NT2/D1 (cell line): ENCODE data around the gene ZBTB39.
A peak's percentile ranks its signal among the peaks of the same experiment; 100 is the strongest.

Experiments
- DNase-seq: peaks from one replicate; pipeline ENCODE4 v3.0.0-alpha.2; 2011; ENCODE audit warnings: low read depth, low spot score
- H3K27me3 ChIP-seq: 2 replicates; pipeline ENCODE4 v1.6.0; 2011; ENCODE audit warnings: mild to moderate bottlenecking; ENCODE audit not compliant: insufficient read length, insufficient read depth
- H3K36me3 ChIP-seq: 2 replicates; pipeline ENCODE4 v1.6.1; 2011; ENCODE audit warnings: mild to moderate bottlenecking, low read length, mixed read lengths; ENCODE audit not compliant: insufficient read depth, insufficient read length
- H3K4me1 ChIP-seq: 2 replicates; pipeline ENCODE4 v1.5.1; 2011; ENCODE audit not compliant: insufficient read depth, insufficient read length
- H3K4me3 ChIP-seq: 2 replicates; pipeline ENCODE4 v1.5.1; 2011; ENCODE audit warnings: low read depth; ENCODE audit not compliant: insufficient read length
- H3K9ac ChIP-seq: 2 replicates; pipeline ENCODE4 v1.6.0; 2011; ENCODE audit warnings: low read depth; ENCODE audit not compliant: insufficient read length
- H3K9me3 ChIP-seq: 2 replicates; pipeline ENCODE4 v1.5.1; 2011; ENCODE audit warnings: mild to moderate bottlenecking, low read length; ENCODE audit not compliant: insufficient read depth
- SUZ12 ChIP-seq: IDR thresholded peaks from 2 replicates; pipeline ENCODE4 v1.6.1; 2011; ENCODE audit not compliant: insufficient read length, insufficient read depth; ENCODE audit errors: extremely low read depth
- YY1 ChIP-seq: IDR thresholded peaks from 2 replicates; pipeline ENCODE4 v1.6.1; 2011; ENCODE audit not compliant: insufficient read length, insufficient read depth
- ZNF274 ChIP-seq: IDR thresholded peaks from 2 replicates; pipeline ENCODE4 v1.6.1; 2011; ENCODE audit warnings: mild to moderate bottlenecking, low read depth, low read length

The ZBTB39 gene

DNA sequence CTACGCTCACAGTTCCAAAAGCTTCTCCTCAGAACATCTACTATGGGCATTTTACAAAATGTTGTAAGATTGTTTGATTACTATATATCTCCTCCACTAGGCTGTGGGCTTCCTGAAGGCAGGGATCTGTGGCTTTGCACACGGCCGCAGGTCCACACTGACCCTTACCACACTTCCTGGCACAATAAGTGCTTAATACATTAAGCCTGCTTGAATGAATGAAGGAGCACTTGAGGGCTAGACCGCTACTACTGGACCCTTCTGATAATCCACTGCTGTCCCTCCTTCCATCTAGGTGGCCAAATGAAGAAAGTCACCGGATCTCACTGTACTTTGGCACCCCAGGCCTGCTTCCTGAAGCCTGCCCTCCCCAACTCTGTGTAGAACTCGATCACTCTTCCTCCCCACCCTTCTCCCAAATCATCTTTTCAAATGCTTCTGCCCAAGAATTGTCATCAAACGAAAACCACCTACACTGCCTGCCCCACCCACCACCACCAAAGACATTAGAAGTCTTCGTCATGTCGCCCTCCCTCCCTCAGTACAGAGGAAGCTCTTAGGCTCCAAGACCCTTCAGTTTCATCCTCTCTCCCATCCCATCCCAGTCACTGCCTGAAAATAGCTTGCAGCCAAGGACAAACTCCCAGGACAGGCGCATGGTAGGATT lies 596 bp upstream of the ZBTB39 start:
- TF ChIP-seq ZNF274 (no peak), SUZ12 (no peak)
- Histone ChIP-seq H3K4me3 (no peak overlapping the region), H3K27me3 (no peaks in the 10 kb centered on the region), H3K9me3 (peaks cover 5% of the 10 kb centered on the region; the same call in 1 of the 2 replicates), H3K36me3 (peaks cover 31% of the 10 kb centered on the region), H3K9ac (no peak overlapping the region), H3K4me1 (no peaks in the 10 kb centered on the region)
- no peak for DNase-seq

DNA sequence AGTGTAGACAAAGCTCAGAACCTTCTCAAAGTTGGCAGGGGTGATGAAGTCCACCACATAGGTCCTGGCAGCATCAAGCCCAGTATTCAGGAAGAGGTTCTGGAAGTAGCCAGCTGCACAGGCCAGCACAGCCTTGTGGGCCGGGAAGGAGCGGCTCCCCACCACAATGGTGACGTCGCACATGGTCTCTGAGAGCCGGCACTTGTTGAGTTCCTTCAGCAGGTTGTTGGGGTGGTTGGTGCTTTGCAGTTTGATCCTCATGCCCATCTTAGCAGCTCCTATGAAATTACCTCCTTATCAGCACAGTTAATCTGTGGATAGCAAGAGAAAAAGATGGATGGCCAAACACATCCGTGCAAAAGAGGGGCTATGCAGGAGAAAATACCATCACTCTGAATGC lies 1.7 kb downstream of the ZBTB39 start:
- H3K9ac ChIP-seq, result no peak overlapping the region
- H3K27me3 ChIP-seq, result no peaks in the 10 kb centered on the region
- H3K9me3 ChIP-seq, result peaks cover 5% of the 10 kb centered on the region; the same call in 1 of the 2 replicates
- no peak for DNase-seq
- no peaks in the 10 kb centered on the region for H3K4me1 ChIP-seq
- TF ChIP-seq SUZ12 (no peak), YY1 (no peak), ZNF274 (no peak)
- H3K36me3 ChIP-seq, result peaks cover 54% of the 10 kb centered on the region
- H3K4me3 ChIP-seq, result no peak overlapping the region

DNA sequence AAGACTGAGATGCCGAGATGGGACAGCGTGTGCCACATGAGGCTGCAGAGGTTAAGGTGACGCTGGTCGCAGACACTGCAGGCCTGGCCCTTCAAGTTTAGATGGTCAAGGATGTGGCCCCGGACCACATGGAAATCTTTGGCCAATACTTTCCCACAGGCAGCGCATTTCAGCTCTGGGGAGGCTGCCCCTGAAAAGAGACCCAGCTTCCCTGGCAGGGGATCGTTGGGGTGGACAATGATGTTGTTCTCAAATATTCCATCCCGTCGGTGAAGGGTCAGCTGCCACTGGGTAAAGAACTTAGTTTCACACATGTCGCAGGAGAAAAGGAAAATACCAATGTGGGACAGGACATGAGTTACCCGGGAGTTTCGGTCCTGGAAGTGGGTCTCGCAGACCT lies 3.0 kb downstream of the ZBTB39 start:
- peaks cover 5% of the 10 kb centered on the region; the same call in 1 of the 2 replicates for H3K9me3 ChIP-seq
- no peaks in the 10 kb centered on the region for H3K4me1 ChIP-seq
- no peaks in the 10 kb centered on the region for H3K27me3 ChIP-seq
- no peak overlapping the region for H3K9ac ChIP-seq
- H3K4me3 ChIP-seq, result no peak overlapping the region
- H3K36me3 ChIP-seq, result peaks cover 63% of the 10 kb centered on the region
- TF ChIP-seq SUZ12 (no peak), YY1 (no peak), ZNF274 (no peak)
- no peak for DNase-seq

DNA sequence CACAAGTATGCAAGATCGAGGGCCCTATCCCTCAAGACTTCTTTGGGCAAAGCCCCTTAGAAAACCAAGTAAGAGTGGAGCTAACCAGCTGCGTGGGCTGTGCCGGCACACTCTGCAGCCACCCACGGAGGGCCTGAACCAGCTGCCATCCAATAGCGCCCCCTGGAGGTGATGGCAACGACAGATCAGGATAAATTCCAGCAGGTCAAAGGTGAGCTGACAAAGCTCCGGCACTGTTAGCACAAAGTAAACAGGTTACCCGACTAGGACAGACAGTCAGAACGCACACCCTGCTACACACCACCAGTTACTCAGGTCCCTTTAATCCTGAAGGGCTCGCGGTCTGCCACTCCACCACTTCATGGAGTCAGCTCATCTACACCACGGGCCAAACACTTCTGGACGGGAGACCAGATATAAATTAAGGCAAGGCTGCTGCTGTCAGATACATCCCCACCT lies 4.9 kb downstream of the ZBTB39 start:
- Histone ChIP-seq H3K4me1 (no peaks in the 10 kb centered on the region), H3K9ac (no peak overlapping the region), H3K36me3 (peaks cover 73% of the 10 kb centered on the region), H3K9me3 (no peaks in the 10 kb centered on the region), H3K27me3 (no peaks in the 10 kb centered on the region), H3K4me3 (no peak overlapping the region)
- TF ChIP-seq ZNF274 (no peak), YY1 (no peak), SUZ12 (no peak)
- peak; percentile 63 for DNase-seq

DNA sequence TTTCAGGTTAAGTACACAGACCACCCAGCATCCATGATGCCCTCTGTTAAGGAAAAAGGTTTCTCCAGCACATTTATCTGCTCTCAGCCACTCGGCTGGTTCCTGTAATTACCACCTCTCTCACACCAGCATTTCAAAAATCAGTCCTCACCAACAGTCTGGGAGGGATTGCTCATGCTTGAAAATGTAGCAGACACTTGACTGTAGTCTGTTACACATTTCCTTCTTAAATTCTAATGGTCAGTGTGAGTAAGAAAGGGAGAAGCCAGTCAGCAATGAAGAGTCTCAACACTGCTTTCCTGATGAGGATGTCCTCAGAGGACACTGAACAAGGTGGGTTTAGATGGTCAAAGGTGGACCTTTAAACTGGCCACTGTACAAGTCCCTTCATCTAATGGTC lies 6.0 kb downstream of the ZBTB39 start:
- TF ChIP-seq ZNF274 (no peak), YY1 (no peak), SUZ12 (no peak)
- H3K27me3 ChIP-seq, result no peaks in the 10 kb centered on the region
- H3K4me1 ChIP-seq, result no peaks in the 10 kb centered on the region
- H3K4me3 ChIP-seq, result no peak overlapping the region
- no peaks in the 10 kb centered on the region for H3K9me3 ChIP-seq
- peaks cover 76% of the 10 kb centered on the region for H3K36me3 ChIP-seq
- no peak for DNase-seq
- H3K9ac ChIP-seq, result no peak overlapping the region

DNA sequence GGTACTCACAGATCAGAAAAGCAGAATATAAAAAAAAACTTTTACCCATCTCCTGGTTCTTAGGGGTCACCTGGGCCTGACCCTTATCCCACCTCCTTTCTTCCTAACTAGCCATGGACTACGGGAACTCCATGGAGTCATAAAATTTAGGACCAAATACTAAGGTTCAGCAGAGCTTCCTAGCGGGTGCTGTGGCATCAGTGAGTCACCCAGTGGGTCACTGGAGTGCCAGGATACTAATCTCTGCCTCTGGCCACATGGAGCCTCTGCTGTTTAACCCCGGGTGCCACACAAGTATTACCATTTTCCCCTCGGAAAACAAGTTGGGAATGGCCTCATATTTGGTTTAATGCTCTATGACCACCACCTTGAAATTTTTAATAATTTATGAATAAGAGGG lies 6.9 kb downstream of the ZBTB39 start:
- Histone ChIP-seq H3K4me1 (no peaks in the 10 kb centered on the region), H3K4me3 (no peak overlapping the region), H3K9me3 (no peaks in the 10 kb centered on the region), H3K9ac (no peak overlapping the region), H3K27me3 (no peaks in the 10 kb centered on the region), H3K36me3 (peaks cover 75% of the 10 kb centered on the region)
- DNase-seq, result no peak
- no peak for TF ChIP-seq YY1
- TF ChIP-seq SUZ12, result no peak
- TF ChIP-seq ZNF274, result no peak

DNA sequence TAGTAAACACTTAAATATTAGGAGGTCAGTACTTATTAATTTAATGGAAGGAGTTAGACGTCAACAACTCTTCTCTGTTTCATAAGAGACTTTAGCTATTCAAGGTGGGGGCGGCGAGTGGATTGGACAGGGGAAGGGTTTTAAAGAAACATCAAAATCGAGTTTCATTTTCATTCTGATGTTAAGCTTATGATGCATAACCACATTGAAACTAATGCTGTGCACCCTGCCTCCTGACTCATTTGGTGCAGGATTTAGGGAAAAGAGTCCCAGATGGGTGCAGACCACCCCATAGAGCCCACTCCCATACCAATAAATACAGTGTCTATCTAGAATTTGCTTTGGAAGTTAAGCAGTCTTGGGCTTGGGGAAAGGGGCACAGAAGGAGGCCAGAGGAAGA lies 7.4 kb downstream of the ZBTB39 start:
- H3K4me1 ChIP-seq, result no peaks in the 10 kb centered on the region
- H3K9me3 ChIP-seq, result no peaks in the 10 kb centered on the region
- H3K4me3 ChIP-seq, result no peak overlapping the region
- no peak overlapping the region for H3K9ac ChIP-seq
- DNase-seq, result no peak
- no peaks in the 10 kb centered on the region for H3K27me3 ChIP-seq
- H3K36me3 ChIP-seq, result peaks cover 70% of the 10 kb centered on the region
- TF ChIP-seq ZNF274 (no peak), SUZ12 (no peak), YY1 (no peak)
